Body of pancreas (tissue), 4 donors: Measurements from ENCODE around the gene OR4D9.

ENCODE experiments used
- POLR2A ChIP-seq, 3 donors: fragments of 450-650 bp; IDR thresholded peaks; one replicate each; pipeline ENCODE4 v1.6.1; 2016; ENCODE audit warnings: antibody characterized with exemption in 3 of 3, mild to moderate bottlenecking in 2 of 3
- TF ChIP-seq, protein P1 (sequence below), 7 experiments: fragments of 450-650 bp in 4 of 7; fragments of 200-600 bp in 3 of 7; sonication (generic) in 3 of 7; IDR thresholded peaks; one replicate each; pipeline ENCODE4 v1.5.1; 2016 to 2019; ENCODE audit warnings: antibody characterized with exemption in 7 of 7

DNA sequence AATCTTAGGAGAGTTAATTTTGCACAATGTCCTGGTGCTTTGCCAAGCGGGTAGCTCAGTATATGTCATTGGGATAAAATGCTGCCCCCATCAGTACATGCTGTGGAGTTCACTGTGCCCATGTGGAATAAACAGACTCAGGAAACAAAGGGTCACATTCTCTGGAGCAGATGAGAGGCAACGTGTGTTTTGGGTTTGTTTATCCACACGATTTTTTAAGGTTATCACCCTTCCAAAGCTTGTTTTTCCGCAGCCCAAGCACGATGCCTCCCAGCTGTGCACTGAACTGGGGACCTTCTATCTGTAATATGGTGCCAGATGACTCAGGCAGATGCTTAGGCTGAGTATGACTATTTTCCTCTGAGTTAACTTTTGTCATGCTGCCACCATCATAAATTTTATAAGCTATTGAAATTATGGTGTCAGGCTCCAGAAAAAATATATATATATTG lies 48.1 kb upstream of the OR4D9 start:
- TF ChIP-seq, protein P1, sequence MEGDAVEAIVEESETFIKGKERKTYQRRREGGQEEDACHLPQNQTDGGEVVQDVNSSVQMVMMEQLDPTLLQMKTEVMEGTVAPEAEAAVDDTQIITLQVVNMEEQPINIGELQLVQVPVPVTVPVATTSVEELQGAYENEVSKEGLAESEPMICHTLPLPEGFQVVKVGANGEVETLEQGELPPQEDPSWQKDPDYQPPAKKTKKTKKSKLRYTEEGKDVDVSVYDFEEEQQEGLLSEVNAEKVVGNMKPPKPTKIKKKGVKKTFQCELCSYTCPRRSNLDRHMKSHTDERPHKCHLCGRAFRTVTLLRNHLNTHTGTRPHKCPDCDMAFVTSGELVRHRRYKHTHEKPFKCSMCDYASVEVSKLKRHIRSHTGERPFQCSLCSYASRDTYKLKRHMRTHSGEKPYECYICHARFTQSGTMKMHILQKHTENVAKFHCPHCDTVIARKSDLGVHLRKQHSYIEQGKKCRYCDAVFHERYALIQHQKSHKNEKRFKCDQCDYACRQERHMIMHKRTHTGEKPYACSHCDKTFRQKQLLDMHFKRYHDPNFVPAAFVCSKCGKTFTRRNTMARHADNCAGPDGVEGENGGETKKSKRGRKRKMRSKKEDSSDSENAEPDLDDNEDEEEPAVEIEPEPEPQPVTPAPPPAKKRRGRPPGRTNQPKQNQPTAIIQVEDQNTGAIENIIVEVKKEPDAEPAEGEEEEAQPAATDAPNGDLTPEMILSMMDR (IDR thresholded peaks at IDR 0.05) = no peak
- TF ChIP-seq POLR2A (IDR thresholded peaks at IDR 0.05) = no peak
